Liver (tissue), 9 donors: ENCODE data around the gene CFAP97D1. TPM values are rescaled to one million over a fixed set of nuclear protein-coding genes. Genes with fewer than 3 reads are reported as not detected.

Experiments
- DNase-seq: peaks from one replicate; pipeline ENCODE4 v3.0.0-alpha.2; 2017; ENCODE audit warnings: low spot score
- H3K27ac ChIP-seq, 2 donors: one replicate each; pipeline ENCODE4 v1.7.0; 2013; ENCODE audit warnings: inconsistent platforms in 2 of 2, low read length in 2 of 2, control low read depth in 1 of 2, low read depth in 1 of 2, mild to moderate bottlenecking in 1 of 2
- H3K27me3 ChIP-seq, 4 donors: one replicate each; pipeline versions ENCODE4 v1.6.1 to v1.7.0; 2013; ENCODE audit warnings: low read length in 3 of 4, inconsistent platforms in 1 of 4, mild to moderate bottlenecking in 1 of 4, moderate library complexity in 1 of 4; ENCODE audit not compliant: control insufficient read depth in 4 of 4, insufficient read depth in 4 of 4
- H3K36me3 ChIP-seq, 4 donors: one replicate each; pipeline versions ENCODE4 v1.6.1 to v1.7.0; 2013; ENCODE audit warnings: low read length in 3 of 4, mild to moderate bottlenecking in 3 of 4, low read depth in 1 of 4, moderate library complexity in 1 of 4; ENCODE audit not compliant: control insufficient read depth in 4 of 4, insufficient read depth in 3 of 4
- H3K4me1 ChIP-seq, 4 donors: one replicate each; pipeline versions ENCODE4 v1.6.1 to v1.7.0; 2013; ENCODE audit warnings: low read length in 3 of 4, mild to moderate bottlenecking in 3 of 4, moderate library complexity in 1 of 4; ENCODE audit not compliant: control insufficient read depth in 4 of 4, insufficient read depth in 4 of 4
- H3K4me3 ChIP-seq, 3 donors: one replicate each; pipeline versions ENCODE4 v1.6.1 to v1.7.0; 2013; ENCODE audit warnings: low read length in 3 of 3, control low read depth in 1 of 3, low read depth in 1 of 3, mild to moderate bottlenecking in 1 of 3
- H3K9ac ChIP-seq, 2 donors: one replicate each; pipeline ENCODE4 v1.7.0; 2013; ENCODE audit warnings: low read length in 2 of 2, mild to moderate bottlenecking in 2 of 2, moderate library complexity in 2 of 2, control low read depth in 1 of 2, low read depth in 1 of 2
- H3K9me3 ChIP-seq, 4 donors: one replicate each; pipeline versions ENCODE4 v1.6.1 to v1.7.0; 2013; ENCODE audit warnings: low read length in 3 of 4; ENCODE audit not compliant: control insufficient read depth in 4 of 4
- EGR1 ChIP-seq, 2 donors: IDR thresholded peaks; 2 replicates each; pipeline ENCODE4 v1.6.1; 2016 to 2018; ENCODE audit warnings: antibody characterized with exemption in 2 of 2, low read depth in 2 of 2
- FOXA1 ChIP-seq: IDR thresholded peaks from 2 replicates; pipeline ENCODE4 v1.6.1; 2016; ENCODE audit warnings: antibody characterized with exemption
- GABPA ChIP-seq, 2 donors: IDR thresholded peaks in 1 of 2; conservative IDR thresholded peaks in 1 of 2; 2 replicates each; pipeline ENCODE4 v1.6.1; 2016; ENCODE audit warnings: antibody characterized with exemption in 2 of 2, mild to moderate bottlenecking in 1 of 2, moderate library complexity in 1 of 2
- HNF4A ChIP-seq, 2 donors: conservative IDR thresholded peaks; 2 replicates each; pipeline ENCODE4 v1.6.1; 2016; ENCODE audit warnings: antibody characterized with exemption in 2 of 2, mild to moderate bottlenecking in 2 of 2
- HNF4G ChIP-seq: IDR thresholded peaks from 2 replicates; pipeline ENCODE4 v1.6.1; 2016; ENCODE audit warnings: antibody characterized with exemption
- JUND ChIP-seq, 2 donors: IDR thresholded peaks; 2 replicates each; pipeline ENCODE4 v1.6.1; 2016; ENCODE audit warnings: antibody characterized with exemption in 2 of 2
- NR2F2 ChIP-seq: IDR thresholded peaks from 2 replicates; pipeline ENCODE4 v1.6.1; 2016; ENCODE audit warnings: antibody characterized with exemption
- RAD21 ChIP-seq, 2 donors: IDR thresholded peaks; 2 replicates each; pipeline ENCODE4 v1.6.1; 2016; ENCODE audit warnings: antibody characterized with exemption in 2 of 2, mild to moderate bottlenecking in 2 of 2
- RXRA ChIP-seq, 2 donors: IDR thresholded peaks; 2 replicates each; pipeline ENCODE4 v1.6.1; 2017 to 2018; ENCODE audit warnings: antibody characterized with exemption in 2 of 2, mild to moderate bottlenecking in 1 of 2
- SP1 ChIP-seq: IDR thresholded peaks from 2 replicates; pipeline ENCODE4 v1.6.1; 2018; ENCODE audit warnings: antibody characterized with exemption, mild to moderate bottlenecking
- TAF1 ChIP-seq: conservative IDR thresholded peaks from 2 replicates; pipeline ENCODE4 v1.6.1; 2016; ENCODE audit warnings: antibody characterized with exemption, mild to moderate bottlenecking
- YY1 ChIP-seq: IDR thresholded peaks from 2 replicates; pipeline ENCODE4 v1.6.1; 2016; ENCODE audit warnings: antibody characterized with exemption, mild to moderate bottlenecking
- WGBS: extraction: QIAGEN DNeasy Blood & Tissue Kit; methylation state at CpG from one replicate; pipeline ENCODE4 v1.1.7; 2013; 5-methylcytosine and 5-hydroxymethylcytosine counted together
- polyA plus RNA-seq, 2 donors: library from polyadenylated mRNA; stranded (reverse) in 1 of 2; unstranded in 1 of 2; fragments of 200-250 nt in 1 of 2; fragments of >200 nt in 1 of 2; fragmentation: Nextera tagmentation in 1 of 2; extraction: Ambion mirVana in 1 of 2; gene quantifications; one replicate each; pipeline versions ENCODE4 v1.2.1 to v1.2.3, GENCODE V29; 2013 to 2015
- total RNA-seq, 2 donors: library from RNA; depleted of rRNA; stranded (reverse); fragments of >200 nt; gene quantifications; one replicate each; pipeline ENCODE4 v1.2.3, GENCODE V29; 2014
- TF ChIP-seq, protein P1 (sequence below): fragments of 150-350 bp; IDR thresholded peaks from 2 replicates; pipeline ENCODE4 v1.5.1; 2017; ENCODE audit warnings: improper control_type of control experiment, low read depth, low read length; ENCODE audit not compliant: missing input control
- TF ChIP-seq, protein P2 (sequence below): IDR thresholded peaks from 2 replicates; pipeline ENCODE4 v1.6.1; 2016; ENCODE audit warnings: antibody characterized with exemption
- TF ChIP-seq, protein P3 (sequence below): IDR thresholded peaks from 2 replicates; pipeline ENCODE4 v1.6.1; 2016; ENCODE audit warnings: antibody characterized with exemption
- TF ChIP-seq, protein P4 (sequence below): IDR thresholded peaks from 2 replicates; pipeline ENCODE4 v1.6.1; 2016; ENCODE audit warnings: antibody characterized with exemption
- TF ChIP-seq, protein P5 (sequence below): IDR thresholded peaks from 2 replicates; pipeline ENCODE4 v1.6.1; 2016; ENCODE audit warnings: antibody characterized with exemption, mild to moderate bottlenecking
- donor health status: healthy.
- donor health status: healthy.
- donor health status: healthy.
- donor health status: healthy.
- donor health status: healthy.

CFAP97D1 gene
- total and polyA plus RNA-seq, 4 donors, result 0.08 TPM; not detected in 3

DNA sequence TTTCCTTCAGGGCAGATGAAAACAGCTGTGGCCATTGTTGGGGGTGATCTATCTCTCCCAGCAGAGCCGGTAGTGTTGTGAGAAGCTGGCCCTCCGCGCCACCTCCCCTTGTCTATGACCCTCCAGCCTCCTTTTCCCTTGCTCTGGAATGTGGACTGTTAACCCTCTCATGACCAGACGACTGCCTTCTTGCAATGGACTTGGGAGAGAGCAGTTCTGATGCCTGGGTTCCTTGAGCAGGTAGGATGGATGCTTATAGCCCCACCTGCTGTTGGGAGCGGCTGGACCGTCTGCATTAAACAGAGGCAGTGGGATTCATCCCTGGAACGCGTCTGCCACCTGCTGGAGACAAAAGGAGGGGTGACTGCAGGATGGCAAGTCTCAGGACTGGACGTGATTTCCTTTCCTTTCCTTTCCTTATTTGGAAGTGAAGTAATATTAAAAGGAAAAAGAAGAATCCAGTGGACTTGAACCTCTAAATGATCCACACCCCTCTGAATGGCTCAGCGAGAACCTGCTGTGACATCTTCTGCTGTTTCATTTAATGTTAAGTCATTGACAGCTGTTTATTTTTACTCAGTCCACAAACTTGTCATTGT is 19.9 kb upstream of the CFAP97D1 start:
- Histone ChIP-seq H3K27me3 (peaks cover 0 to 5% (median under 1%) of the 10 kb centered on the region in 4 donors), H3K4me1 (peaks cover under 1 to 4% (median 2%) of the 10 kb centered on the region in 4 donors), H3K9ac (no peak overlapping the region), H3K27ac (no peak overlapping the region), H3K36me3 (peaks cover 0 to 5% (median 0%) of the 10 kb centered on the region in 4 donors), H3K4me3 (no peak overlapping the region), H3K9me3 (no peaks in the 10 kb centered on the region)
- WGBS, result 8% methylated on average over 10 of the region's 10 CpGs
- TF ChIP-seq SP1, result no peak
- TF ChIP-seq EGR1 (IDR thresholded peaks at IDR 0.05; ENCODE audit: low read depth in 2 of 2), result no peak
- peak in 1 of 2 donors; percentile 19 for TF ChIP-seq RXRA (IDR thresholded peaks at IDR 0.05)
- TF ChIP-seq NR2F2, result no peak
- no peak for TF ChIP-seq GABPA (IDR thresholded peaks at IDR 0.05 in 1 of 2, conservative IDR thresholded peaks at IDR 0.05 in 1 of 2)
- no peak for TF ChIP-seq JUND (IDR thresholded peaks at IDR 0.05)
- no peak for TF ChIP-seq YY1
- TF ChIP-seq, protein P1, sequence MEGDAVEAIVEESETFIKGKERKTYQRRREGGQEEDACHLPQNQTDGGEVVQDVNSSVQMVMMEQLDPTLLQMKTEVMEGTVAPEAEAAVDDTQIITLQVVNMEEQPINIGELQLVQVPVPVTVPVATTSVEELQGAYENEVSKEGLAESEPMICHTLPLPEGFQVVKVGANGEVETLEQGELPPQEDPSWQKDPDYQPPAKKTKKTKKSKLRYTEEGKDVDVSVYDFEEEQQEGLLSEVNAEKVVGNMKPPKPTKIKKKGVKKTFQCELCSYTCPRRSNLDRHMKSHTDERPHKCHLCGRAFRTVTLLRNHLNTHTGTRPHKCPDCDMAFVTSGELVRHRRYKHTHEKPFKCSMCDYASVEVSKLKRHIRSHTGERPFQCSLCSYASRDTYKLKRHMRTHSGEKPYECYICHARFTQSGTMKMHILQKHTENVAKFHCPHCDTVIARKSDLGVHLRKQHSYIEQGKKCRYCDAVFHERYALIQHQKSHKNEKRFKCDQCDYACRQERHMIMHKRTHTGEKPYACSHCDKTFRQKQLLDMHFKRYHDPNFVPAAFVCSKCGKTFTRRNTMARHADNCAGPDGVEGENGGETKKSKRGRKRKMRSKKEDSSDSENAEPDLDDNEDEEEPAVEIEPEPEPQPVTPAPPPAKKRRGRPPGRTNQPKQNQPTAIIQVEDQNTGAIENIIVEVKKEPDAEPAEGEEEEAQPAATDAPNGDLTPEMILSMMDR, result peak; percentile 100
- TF ChIP-seq, protein P2, sequence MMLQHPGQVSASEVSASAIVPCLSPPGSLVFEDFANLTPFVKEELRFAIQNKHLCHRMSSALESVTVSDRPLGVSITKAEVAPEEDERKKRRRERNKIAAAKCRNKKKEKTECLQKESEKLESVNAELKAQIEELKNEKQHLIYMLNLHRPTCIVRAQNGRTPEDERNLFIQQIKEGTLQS, result no peak
- TF ChIP-seq, protein P3, sequence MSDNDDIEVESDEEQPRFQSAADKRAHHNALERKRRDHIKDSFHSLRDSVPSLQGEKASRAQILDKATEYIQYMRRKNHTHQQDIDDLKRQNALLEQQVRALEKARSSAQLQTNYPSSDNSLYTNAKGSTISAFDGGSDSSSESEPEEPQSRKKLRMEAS, result no peak
- peak in 1 of 2 donors; percentile 23 for TF ChIP-seq HNF4A (conservative IDR thresholded peaks at IDR 0.05)
- TF ChIP-seq FOXA1, result peak; percentile 7
- TF ChIP-seq, protein P4, sequence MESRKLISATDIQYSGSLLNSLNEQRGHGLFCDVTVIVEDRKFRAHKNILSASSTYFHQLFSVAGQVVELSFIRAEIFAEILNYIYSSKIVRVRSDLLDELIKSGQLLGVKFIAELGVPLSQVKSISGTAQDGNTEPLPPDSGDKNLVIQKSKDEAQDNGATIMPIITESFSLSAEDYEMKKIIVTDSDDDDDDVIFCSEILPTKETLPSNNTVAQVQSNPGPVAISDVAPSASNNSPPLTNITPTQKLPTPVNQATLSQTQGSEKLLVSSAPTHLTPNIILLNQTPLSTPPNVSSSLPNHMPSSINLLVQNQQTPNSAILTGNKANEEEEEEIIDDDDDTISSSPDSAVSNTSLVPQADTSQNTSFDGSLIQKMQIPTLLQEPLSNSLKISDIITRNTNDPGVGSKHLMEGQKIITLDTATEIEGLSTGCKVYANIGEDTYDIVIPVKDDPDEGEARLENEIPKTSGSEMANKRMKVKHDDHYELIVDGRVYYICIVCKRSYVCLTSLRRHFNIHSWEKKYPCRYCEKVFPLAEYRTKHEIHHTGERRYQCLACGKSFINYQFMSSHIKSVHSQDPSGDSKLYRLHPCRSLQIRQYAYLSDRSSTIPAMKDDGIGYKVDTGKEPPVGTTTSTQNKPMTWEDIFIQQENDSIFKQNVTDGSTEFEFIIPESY, result no peak
- TF ChIP-seq RAD21 (IDR thresholded peaks at IDR 0.05), result peak; percentile 100
- no peak for TF ChIP-seq HNF4G
- no peak for TF ChIP-seq TAF1
- DNase-seq, result peak; percentile 87

DNA sequence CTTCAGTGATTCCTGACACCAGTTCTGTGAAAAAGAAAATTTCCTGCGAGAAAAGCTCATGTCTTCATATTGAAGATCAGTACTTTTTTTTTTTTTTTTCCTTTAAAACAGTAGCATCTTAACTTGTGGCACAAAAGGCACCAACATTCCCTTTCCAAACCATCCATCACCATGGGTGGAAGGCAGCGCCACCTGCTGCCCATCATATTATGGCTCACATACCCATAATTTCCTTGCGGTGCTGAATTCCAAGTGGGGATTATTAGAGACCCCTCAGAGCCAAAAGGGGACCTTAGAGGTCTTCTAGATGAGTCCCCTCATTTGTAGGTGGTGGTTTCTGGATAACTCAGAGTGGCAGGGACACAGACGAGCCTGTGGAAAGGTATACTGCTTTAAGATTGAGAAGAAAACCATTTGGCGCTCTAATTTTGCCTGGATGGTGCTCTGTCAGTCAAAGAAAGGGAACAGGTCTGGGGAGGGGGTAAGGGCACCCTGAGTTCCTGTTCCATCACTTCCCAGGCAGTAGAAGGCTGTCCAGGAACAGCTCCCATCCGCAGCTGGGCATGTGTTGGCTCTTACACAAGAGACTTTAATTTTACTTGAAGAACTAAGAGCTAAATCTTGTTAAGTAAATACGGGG is 13.7 kb upstream of the CFAP97D1 start:
- peaks cover 0 to 32% (median 20%) of the 10 kb centered on the region in 4 donors for H3K36me3 ChIP-seq
- no peak overlapping the region for H3K9ac ChIP-seq
- H3K27me3 ChIP-seq, result no peaks in the 10 kb centered on the region
- no peaks in the 10 kb centered on the region for H3K9me3 ChIP-seq
- H3K4me3 ChIP-seq, result no peak overlapping the region
- 73% methylated on average over 7 of the region's 7 CpGs for whole genome bisulfite sequencing
- H3K4me1 ChIP-seq, result peaks cover 2 to 26% (median 11%) of the 10 kb centered on the region in 4 donors
- H3K27ac ChIP-seq, result no peak overlapping the region
- peak; percentile 56 for DNase-seq
- TF ChIP-seq, protein P2, result no peak
- TF ChIP-seq TAF1 (no peak), GABPA (IDR thresholded peaks at IDR 0.05 in 1 of 2, conservative IDR thresholded peaks at IDR 0.05 in 1 of 2) (no peak), NR2F2 (no peak), YY1 (no peak), RXRA (IDR thresholded peaks at IDR 0.05) (no peak), EGR1 (IDR thresholded peaks at IDR 0.05; ENCODE audit: low read depth in 2 of 2) (no peak)
- TF ChIP-seq, protein P1, result peak; percentile 61
- TF ChIP-seq, protein P4, result no peak
- TF ChIP-seq, protein P5, sequence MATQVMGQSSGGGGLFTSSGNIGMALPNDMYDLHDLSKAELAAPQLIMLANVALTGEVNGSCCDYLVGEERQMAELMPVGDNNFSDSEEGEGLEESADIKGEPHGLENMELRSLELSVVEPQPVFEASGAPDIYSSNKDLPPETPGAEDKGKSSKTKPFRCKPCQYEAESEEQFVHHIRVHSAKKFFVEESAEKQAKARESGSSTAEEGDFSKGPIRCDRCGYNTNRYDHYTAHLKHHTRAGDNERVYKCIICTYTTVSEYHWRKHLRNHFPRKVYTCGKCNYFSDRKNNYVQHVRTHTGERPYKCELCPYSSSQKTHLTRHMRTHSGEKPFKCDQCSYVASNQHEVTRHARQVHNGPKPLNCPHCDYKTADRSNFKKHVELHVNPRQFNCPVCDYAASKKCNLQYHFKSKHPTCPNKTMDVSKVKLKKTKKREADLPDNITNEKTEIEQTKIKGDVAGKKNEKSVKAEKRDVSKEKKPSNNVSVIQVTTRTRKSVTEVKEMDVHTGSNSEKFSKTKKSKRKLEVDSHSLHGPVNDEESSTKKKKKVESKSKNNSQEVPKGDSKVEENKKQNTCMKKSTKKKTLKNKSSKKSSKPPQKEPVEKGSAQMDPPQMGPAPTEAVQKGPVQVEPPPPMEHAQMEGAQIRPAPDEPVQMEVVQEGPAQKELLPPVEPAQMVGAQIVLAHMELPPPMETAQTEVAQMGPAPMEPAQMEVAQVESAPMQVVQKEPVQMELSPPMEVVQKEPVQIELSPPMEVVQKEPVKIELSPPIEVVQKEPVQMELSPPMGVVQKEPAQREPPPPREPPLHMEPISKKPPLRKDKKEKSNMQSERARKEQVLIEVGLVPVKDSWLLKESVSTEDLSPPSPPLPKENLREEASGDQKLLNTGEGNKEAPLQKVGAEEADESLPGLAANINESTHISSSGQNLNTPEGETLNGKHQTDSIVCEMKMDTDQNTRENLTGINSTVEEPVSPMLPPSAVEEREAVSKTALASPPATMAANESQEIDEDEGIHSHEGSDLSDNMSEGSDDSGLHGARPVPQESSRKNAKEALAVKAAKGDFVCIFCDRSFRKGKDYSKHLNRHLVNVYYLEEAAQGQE, result no peak
